ENCODE measurements around the gene PIK3AP1.

DNA sequence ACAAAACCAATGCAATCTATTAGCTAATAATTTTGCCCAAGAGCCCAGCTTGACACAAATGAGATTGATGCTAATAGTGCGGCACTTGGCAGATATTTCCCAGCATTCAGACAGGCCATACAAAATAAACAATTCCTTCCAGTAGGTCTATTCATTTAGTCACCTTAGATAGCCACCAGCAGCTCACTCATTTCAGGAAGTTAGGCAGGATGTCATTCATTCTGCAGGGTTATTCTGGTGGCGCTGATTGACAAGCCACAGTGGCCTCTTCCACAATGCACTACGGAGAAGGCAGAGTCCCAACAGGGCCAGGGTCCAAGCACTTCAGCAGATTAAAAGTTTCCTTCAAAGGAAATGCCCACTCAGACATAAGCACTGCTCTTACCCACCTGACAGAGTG, 55.8 kb downstream of the PIK3AP1 start:
- TF ChIP-seq, protein P1, sequence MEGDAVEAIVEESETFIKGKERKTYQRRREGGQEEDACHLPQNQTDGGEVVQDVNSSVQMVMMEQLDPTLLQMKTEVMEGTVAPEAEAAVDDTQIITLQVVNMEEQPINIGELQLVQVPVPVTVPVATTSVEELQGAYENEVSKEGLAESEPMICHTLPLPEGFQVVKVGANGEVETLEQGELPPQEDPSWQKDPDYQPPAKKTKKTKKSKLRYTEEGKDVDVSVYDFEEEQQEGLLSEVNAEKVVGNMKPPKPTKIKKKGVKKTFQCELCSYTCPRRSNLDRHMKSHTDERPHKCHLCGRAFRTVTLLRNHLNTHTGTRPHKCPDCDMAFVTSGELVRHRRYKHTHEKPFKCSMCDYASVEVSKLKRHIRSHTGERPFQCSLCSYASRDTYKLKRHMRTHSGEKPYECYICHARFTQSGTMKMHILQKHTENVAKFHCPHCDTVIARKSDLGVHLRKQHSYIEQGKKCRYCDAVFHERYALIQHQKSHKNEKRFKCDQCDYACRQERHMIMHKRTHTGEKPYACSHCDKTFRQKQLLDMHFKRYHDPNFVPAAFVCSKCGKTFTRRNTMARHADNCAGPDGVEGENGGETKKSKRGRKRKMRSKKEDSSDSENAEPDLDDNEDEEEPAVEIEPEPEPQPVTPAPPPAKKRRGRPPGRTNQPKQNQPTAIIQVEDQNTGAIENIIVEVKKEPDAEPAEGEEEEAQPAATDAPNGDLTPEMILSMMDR (IDR thresholded peaks at IDR 0.05): no peak
- TF ChIP-seq POLR2A (IDR thresholded peaks at IDR 0.05) (no peak), POLR2AphosphoS5 (IDR thresholded peaks at IDR 0.05) (no peak)
